Keratinocyte (primary cell): ENCODE measurements around the gene CENPP. TPM values are rescaled to one million over a fixed set of nuclear protein-coding genes. Genes with fewer than 3 reads are reported as not detected.

Experiments used
- DNase-seq: peaks from one replicate; pipeline ENCODE4 v3.0.0-alpha.2; 2011; ENCODE audit warnings: low read depth, missing footprints, low spot score
- FAIRE-seq: peaks from 2 replicates; lab custom pipeline; 2011; peaks lifted over from hg19 to GRCh38; lab: Jason Lieb, UNC
- H2AFZ ChIP-seq: 2 replicates; pipeline ENCODE4 v1.6.0; 2012; ENCODE audit warnings: low read length, control low read depth, inconsistent platforms; ENCODE audit not compliant: control insufficient read depth
- H3K27ac ChIP-seq: 2 replicates; pipeline ENCODE4 v1.5.1; 2011; ENCODE audit warnings: low read length; ENCODE audit not compliant: control insufficient read depth, insufficient read depth
- H3K27me3 ChIP-seq: 3 replicates; pipeline ENCODE4 v1.6.0; 2011; ENCODE audit warnings: low read length; ENCODE audit not compliant: control insufficient read depth, insufficient read depth; ENCODE audit errors: extremely low read depth
- H3K36me3 ChIP-seq, 2 experiments: 2 replicates in 1 of 2; 3 replicates in 1 of 2; pipeline ENCODE4 v1.5.1; 2011; ENCODE audit warnings: low read length in 2 of 2, mild to moderate bottlenecking in 1 of 2; ENCODE audit not compliant: control insufficient read depth in 2 of 2, insufficient read depth in 2 of 2; ENCODE audit errors: extremely low read depth in 1 of 2
- H3K4me1 ChIP-seq: 3 replicates; pipeline ENCODE4 v1.5.1; 2011; ENCODE audit warnings: low read length; ENCODE audit not compliant: control insufficient read depth, insufficient read depth; ENCODE audit errors: extremely low read depth
- H3K4me2 ChIP-seq: 3 replicates; pipeline ENCODE4 v1.6.0; 2011; ENCODE audit warnings: low read depth, low read length; ENCODE audit not compliant: control insufficient read depth, insufficient read depth; ENCODE audit errors: extremely low read depth
- H3K4me3 ChIP-seq, 3 experiments: fragments of 200-600 bp in 1 of 3; sonication (generic) in 1 of 3; 2 replicates in 2 of 3; 3 replicates in 1 of 3; pipeline ENCODE4 v1.5.1; 2011 to 2016; ENCODE audit warnings: low read length in 3 of 3, mild to moderate bottlenecking in 3 of 3, control low read depth in 2 of 3, inconsistent platforms in 1 of 3, low read depth in 1 of 3, mixed read lengths in 1 of 3, mixed run types in 1 of 3, moderate library complexity in 1 of 3; ENCODE audit not compliant: control insufficient read depth in 2 of 3, insufficient read depth in 2 of 3; ENCODE audit errors: extremely low read depth in 1 of 3
- H3K79me2 ChIP-seq: 2 replicates; pipeline ENCODE4 v1.6.0; 2012; ENCODE audit warnings: low read length; ENCODE audit not compliant: control insufficient read depth, insufficient read depth
- H3K9ac ChIP-seq: 3 replicates; pipeline ENCODE4 v1.6.0; 2011; ENCODE audit warnings: low read length; ENCODE audit not compliant: control insufficient read depth, insufficient read depth; ENCODE audit errors: extremely low read depth
- H3K9me1 ChIP-seq: 3 replicates; pipeline ENCODE4 v1.6.0; 2011; ENCODE audit warnings: low read length; ENCODE audit not compliant: control insufficient read depth, insufficient read depth; ENCODE audit errors: extremely low read depth
- H3K9me3 ChIP-seq: 2 replicates; pipeline ENCODE4 v1.5.1; 2012; ENCODE audit warnings: low read depth, low read length; ENCODE audit not compliant: control insufficient read depth
- H4K20me1 ChIP-seq: 3 replicates; pipeline ENCODE4 v1.6.0; 2011; ENCODE audit warnings: low read length; ENCODE audit not compliant: control insufficient read depth, insufficient read depth; ENCODE audit errors: extremely low read depth
- CTCF ChIP-seq, 3 experiments: IDR thresholded peaks in 1 of 3; conservative IDR thresholded peaks in 1 of 3; optimal IDR thresholded peaks in 1 of 3; 2 replicates in 2 of 3; 3 replicates in 1 of 3; pipeline versions ENCODE3 to v1.5.1; 2011; ENCODE audit warnings: low read length in 3 of 3, mild to moderate bottlenecking in 3 of 3, moderate library complexity in 2 of 3, control low read depth in 1 of 3, inconsistent platforms in 1 of 3; ENCODE audit not compliant: insufficient read depth in 2 of 3; ENCODE audit errors: extremely low read depth in 1 of 3
- EZH2 ChIP-seq: IDR thresholded peaks from one replicate; pipeline ENCODE4 v1.6.1; 2012; ENCODE audit warnings: inconsistent platforms, mild to moderate bottlenecking, low read length, moderate library complexity
- dilution Hi-C: fragments of 300-500 bp; cut with MboI; formaldehyde crosslinking; loops from one replicate; pipeline ENCODE4 v1.7.0; 2020; ENCODE audit warnings: low sequenced_read_pairs; ENCODE audit not compliant: extremely low pct_ligation_motif_present
- polyA plus RNA-seq, 5 experiments: library from polyadenylated mRNA; depleted of rRNA in 3 of 5; stranded (reverse) in 3 of 5; stranded (forward) in 1 of 5; unstranded in 1 of 5; fragments of >200 nt; gene quantifications; 1 replicate in 1 of 5; 2 replicates in 3 of 5; 3 replicates in 1 of 5; pipeline versions ENCODE4 v1.2.1 to v1.2.3, GENCODE V29; 2011 to 2012; ENCODE audit warnings: missing spikeins in 2 of 5, low read depth in 1 of 5, low replicate concordance in 1 of 5

CENPP gene
- polyA plus RNA-seq, 1 donor (not counting 4 experiments of a cell fraction or from before 2014, with no cell fraction given): 6.7 TPM

GRCh38 chr9:92607773-92608172 lies 282.0 kb downstream of the CENPP start:
- Histone ChIP-seq H3K9me3 (no peaks in the 10 kb centered on the region), H3K79me2 (no peaks in the 10 kb centered on the region), H3K9ac (no peak overlapping the region), H3K4me3 (no peak overlapping the region), H3K27me3 (no peaks in the 10 kb centered on the region), H2AFZ (no peak overlapping the region), H3K9me1 (no peaks in the 10 kb centered on the region), H3K4me2 (no peak overlapping the region), H3K4me1 (peaks cover 14% of the 10 kb centered on the region), H4K20me1 (no peaks in the 10 kb centered on the region), H3K36me3 (peaks cover 0 to 5% of the 10 kb centered on the region in 2 experiments), H3K27ac (no peak overlapping the region)
- dilution Hi-C loops: no loop called here
- TF ChIP-seq EZH2 (no peak), CTCF (optimal IDR thresholded peaks at IDR 0.05 in 1 of 3, IDR thresholded peaks at IDR 0.05 in 1 of 3, conservative IDR thresholded peaks at IDR 0.05 in 1 of 3; ENCODE audit: extremely low read depth in 1 of 3, insufficient read depth in 2 of 3, low read length in 3 of 3) (no peak)
- no peak for DNase-seq
- FAIRE-seq: no peak

GRCh38 chr9:92608241-92608908 lies 282.6 kb downstream of the CENPP start:
- FAIRE-seq: no peak
- peaks cover 2 to 7% of the 10 kb centered on the region in 2 experiments for H3K36me3 ChIP-seq
- H3K9me3 ChIP-seq: no peaks in the 10 kb centered on the region
- H3K4me3 ChIP-seq: no peak overlapping the region
- H3K9me1 ChIP-seq: no peaks in the 10 kb centered on the region
- no peaks in the 10 kb centered on the region for H4K20me1 ChIP-seq
- DNase-seq: no peak
- H3K4me2 ChIP-seq: no peak overlapping the region
- H3K4me1 ChIP-seq: peaks cover 15% of the 10 kb centered on the region
- H2AFZ ChIP-seq: no peak overlapping the region
- no peak overlapping the region for H3K27ac ChIP-seq
- H3K27me3 ChIP-seq: no peaks in the 10 kb centered on the region
- H3K9ac ChIP-seq: no peak overlapping the region
- dilution Hi-C loops: no loop called here
- no peak for TF ChIP-seq EZH2
- TF ChIP-seq CTCF (optimal IDR thresholded peaks at IDR 0.05 in 1 of 3, IDR thresholded peaks at IDR 0.05 in 1 of 3, conservative IDR thresholded peaks at IDR 0.05 in 1 of 3; ENCODE audit: extremely low read depth in 1 of 3, insufficient read depth in 2 of 3, low read length in 3 of 3): no peak
- H3K79me2 ChIP-seq: no peaks in the 10 kb centered on the region
